ENCODE data around the gene HIGD1C. TPM values are rescaled to one million over a fixed set of nuclear protein-coding genes. Genes with fewer than 3 reads are reported as not detected.

The HIGD1C gene
- total RNA-seq, 1 experiment from 2014 or later = not detected

GRCh38 chr12:51018956-51019355 is 66.6 kb downstream of the HIGD1C start:
- DNase-seq (ENCODE audit: low spot score) = no peak

- DNase-seq (ENCODE audit: low spot score) = no peak
Measured at GRCh38 chr12:51019927-51020326, 67.6 kb downstream of the HIGD1C start.

Small RNA genes lying within 50 kb of the gene (small RNA-seq; reads per million reads assigned to genes)
- gene AC008121.1 (not detected), gene RF00019 (not detected), gene RNU6-87P (not detected)

Other genes with a start within 250 kb of the HIGD1C start
- 49.8 and 61.0 TPM in 2 replicates for gene ATF1, start 188.4 kb upstream of the HIGD1C start, total RNA-seq (2014; rRNA removed; shearing (Covaris generic))
- gene TMPRSS12, start 109.6 kb upstream of the HIGD1C start, total RNA-seq (2014; rRNA removed; shearing (Covaris generic)) = not detected in 2 replicates
- 20.1 and 42.9 TPM in 2 replicates for gene SLC11A2, start 73.8 kb downstream of the HIGD1C start, total RNA-seq (2014; rRNA removed; shearing (Covaris generic))
- 36.8 and 47.1 TPM in 2 replicates for gene LETMD1, start 95.8 kb downstream of the HIGD1C start, total RNA-seq (2014; rRNA removed; shearing (Covaris generic))
- gene CSRNP2, start 131.1 kb downstream of the HIGD1C start, total RNA-seq (2014; rRNA removed; shearing (Covaris generic)) = 4.3 and 6.3 TPM in 2 replicates
- gene TFCP2, start 220.6 kb downstream of the HIGD1C start, total RNA-seq (2014; rRNA removed; shearing (Covaris generic)) = 8.4 and 8.7 TPM in 2 replicates

All from HT-29 (cell line).